Hypothalamus (tissue), 51 donors: ENCODE data around the gene FOXA2.

Experiments
- DNase-seq, 51 donors: peaks; one replicate each; lab custom pipeline; 2025; lab: John Stamatoyannopoulos, UW

The FOXA2 gene

DNA sequence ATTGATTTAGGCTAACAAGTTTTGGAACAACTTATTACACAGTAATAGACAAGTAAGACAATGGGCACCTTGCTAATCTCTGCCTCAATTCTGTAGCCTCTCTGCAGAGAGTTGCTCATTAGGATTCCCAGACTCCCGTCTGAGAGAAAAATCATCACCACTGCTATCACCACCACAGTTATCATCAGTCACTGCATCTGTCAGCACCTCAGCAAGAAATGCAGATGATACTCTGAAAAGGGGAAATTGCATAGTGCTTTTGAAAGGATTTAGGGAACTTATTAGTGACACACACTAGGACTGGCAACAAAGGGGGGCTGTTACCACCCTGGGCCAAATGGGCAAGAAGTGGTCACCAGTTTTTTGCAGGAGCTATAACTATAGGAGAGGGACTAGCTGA, 39.9 kb downstream of the FOXA2 start:
- DNase-seq: no peak

DNA sequence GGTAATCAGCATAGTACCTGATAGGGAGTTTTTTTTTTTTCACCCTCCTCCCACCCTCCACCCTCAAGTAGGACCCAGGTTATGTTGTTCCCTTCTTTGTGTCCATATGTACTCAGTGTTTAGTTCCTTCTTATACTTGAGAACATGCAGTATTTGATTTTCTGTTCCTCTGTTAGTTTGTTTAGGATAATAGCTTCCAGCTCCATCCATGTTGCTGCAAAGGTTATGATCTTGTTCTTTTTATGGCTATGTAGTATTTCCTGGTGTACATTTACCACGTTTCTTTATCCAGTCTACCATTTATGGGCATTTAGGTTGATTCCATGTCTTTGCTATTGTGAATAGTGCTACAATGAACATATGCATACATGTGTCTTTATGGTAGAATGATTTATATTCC, 41.9 kb downstream of the FOXA2 start:
- no peak for DNase-seq

DNA sequence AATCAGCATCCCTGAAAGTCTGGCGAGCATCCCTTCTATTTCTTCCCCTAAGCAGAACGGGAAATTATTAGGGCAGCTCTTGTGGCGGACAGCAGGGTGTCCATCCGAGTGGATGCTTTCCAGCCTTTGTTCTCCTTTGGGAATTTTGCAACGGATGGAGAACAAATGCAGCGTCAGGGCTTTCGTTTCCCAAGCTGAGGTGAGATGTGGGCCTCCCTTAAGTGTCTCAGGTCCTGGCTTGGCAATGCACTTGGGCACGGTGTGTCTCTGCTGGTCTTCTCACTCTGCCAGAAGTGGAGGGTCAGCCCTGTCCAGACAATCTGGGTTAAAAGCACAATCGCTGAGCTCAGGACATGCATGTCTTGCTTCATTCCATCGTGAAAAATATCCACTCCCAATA, 43.5 kb downstream of the FOXA2 start:
- no peak for DNase-seq

DNA sequence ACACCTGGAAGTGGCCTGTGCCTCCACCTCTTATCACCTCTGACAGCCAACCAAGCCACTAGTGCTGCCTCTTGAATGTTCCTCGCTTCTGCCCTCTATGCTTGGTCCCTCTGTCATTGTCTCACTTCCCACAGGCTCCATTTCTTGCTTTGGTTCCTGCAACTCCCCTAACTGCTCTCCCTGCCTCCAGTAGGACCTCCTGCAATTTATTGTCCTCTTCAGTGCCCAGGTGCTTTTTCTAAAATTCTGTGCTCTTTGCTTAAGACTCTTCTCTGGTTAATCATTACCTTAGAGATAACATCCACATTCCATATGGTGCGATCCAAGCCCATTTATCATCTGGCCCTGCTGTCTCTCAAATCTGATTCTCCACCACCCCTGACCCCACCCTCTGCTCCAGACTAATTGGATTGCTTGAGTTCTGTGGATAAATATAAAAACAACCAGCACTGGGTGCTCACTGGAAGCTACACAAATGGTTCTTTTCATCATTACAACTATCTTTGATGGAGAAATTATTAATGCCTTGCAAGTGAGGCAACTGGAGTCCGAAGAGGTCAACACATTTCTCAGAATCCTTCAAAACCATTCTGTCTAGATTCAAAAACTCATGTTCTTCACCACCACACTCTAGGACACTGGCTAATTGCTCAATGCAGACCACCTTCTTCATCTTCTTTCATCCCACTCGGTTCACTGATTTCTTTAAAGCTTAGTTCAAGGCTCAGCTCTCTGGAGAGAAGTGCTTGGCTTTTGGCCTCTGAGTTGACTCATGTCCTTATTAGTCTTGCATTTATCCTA, 47.2 kb downstream of the FOXA2 start:
- DNase-seq: no peak

DNA sequence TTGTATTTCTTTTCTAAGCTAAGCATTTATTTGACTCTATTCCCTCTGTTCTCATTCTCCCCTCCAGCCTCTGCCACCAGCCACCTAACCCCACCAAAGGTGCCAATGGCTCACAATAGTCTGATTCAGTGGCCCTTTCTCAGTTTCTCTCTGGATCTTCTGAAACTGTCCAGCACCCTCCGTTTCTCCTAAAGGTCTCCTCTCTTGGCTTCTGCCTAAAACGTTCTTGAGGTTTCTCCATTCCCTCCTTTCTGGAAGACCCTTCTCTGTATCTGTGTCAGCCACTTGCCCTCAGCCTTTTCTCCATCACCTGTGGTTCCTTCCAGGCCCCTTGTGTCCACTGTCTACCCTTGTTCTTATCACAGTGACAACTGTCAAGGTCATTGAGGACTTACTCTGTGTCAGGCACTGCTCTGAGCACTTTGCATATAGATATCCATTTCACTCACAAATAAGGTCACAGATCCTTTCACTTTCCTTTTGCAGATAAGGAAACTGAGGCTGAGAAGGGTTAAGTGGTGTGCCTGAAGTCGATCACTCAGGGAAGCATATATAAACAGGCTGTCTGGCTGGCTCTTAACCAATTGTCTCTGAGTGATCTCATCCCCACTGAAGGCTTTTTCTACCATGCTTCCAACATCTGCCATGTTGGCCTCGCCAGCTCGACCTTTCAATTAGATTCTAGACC, 48.1 kb downstream of the FOXA2 start:
- DNase-seq: no peak

DNA sequence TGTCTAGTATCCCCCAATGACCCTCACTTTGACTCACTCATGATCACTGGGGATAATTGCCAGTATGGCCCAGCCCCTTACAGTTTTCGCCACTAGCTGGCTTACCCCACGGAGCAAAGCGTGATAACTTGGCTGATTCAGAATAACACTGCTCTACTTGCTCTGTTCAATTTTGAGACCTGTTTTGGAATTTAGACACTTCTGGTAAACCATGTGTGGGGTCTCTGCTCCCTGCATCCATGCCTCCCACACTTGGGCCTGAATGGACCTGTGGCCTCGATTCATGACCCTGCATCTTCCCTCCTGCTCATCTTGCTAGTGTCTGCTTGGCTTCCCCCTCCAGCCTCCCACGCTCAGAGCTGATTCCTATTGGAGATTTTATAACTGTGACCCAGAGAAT, 48.9 kb downstream of the FOXA2 start:
- DNase-seq: no peak

DNA sequence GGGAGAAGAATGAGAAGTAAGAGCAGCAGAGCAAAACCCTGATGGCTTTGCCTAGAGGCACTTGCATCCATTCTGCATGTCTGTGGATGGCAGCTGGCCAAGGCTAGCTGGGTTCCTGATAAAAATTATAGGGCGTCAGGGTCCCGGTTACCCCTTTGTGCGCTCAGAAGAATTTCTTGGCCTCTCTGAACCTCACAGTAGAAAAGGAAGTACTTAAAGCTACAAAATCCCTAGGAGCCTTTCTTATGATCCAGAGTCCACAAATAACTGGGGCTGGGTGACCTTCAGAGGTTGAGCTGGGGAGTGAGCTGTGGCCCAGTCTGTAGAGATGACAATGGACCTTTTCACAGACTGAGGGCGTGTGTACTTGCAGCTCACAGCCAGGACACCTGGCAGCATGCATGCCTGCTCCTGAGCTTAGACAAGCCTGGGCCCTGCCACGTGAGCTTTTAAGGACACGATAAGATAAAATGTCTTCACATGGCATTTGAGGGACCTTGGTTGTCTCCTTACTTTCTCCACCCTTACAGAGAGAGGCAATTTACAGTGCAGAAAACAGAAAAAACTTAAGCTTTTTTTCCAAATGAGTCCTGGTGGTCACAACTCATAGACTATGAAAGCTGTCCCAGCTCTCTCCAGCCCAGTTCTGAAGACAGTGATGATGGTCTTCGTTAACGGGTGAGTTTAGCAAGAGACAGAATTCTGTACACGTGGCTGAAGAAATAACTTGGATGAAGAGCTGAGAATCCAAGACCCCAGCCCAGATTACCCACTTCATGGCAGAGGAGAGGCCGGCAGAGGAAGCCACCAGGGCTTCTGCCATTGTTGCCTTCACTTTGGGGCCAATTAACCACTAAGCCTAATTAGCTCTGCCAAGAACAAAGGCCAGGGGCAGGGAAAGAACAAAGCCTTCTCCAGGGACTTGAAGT, 50.3 kb downstream of the FOXA2 start:
- no peak for DNase-seq

DNA sequence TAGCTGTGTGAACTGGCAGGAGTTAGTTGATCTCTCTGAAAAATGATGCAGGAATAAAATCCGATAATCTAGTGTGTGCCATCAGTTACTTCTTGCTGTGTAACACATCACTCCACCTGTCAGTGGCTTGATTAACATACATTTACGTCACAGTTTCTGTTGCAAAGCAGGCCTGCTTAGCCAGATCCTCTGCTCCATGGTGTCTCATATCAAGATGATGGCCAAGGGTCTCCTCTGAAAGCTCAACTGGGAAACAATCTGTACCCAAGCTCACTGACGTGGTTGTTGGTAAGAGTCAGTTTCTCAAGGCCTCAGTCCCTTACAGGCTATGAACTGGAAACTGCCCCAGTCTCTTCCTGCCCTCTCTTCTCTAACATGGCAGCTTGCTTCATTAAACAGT, 51.8 kb downstream of the FOXA2 start:
- DNase-seq: no peak

DNA sequence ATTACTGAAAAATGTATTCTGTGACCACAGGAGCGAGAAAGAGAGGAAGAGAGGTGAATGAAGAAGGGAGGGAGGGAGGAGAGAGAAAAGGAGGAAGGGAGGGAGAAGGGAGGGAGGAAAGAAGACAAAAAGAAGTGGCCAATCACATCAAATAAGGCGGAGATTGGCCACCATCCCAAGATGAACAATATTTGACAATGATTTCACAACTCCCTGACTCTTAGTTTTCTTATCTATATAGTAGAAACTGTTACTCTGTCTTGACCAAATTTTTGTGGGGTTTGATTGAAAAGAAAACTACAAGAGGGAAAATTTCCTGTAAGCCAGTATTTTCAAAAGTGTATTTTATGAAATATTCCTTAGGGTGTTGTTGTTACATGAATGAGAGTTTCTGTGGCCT, 52.6 kb downstream of the FOXA2 start:
- DNase-seq: no peak

DNA sequence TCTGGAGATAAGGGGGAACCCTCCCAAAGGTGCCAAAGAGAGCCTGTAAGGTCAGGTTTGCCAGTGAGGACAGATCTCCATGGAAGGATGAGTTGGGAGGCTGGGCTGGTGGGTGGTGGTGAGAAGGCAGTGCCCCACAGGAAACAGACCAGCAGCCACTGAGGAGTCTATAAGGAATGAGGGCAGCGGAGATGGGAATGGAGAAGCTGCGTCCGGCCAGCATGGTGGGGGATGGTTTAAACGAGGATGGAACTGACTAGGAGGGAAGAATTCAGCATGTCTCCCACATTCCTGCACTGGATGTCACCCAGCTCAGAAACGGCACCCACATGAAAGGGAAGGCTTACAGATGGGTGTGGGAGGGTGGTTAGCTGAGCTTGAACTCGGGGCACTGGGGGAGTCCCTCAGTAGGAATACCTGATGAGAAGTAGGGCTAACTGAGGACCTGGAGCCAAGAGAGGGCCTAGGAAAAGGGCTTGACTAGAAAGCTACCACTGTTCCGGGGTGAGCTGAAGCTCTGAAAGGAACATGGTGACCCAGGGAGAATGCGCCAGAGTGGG, 53.2 kb downstream of the FOXA2 start:
- no peak for DNase-seq
